GM19099 (cell line): Measurements from ENCODE around the gene IDI1.

Experiments used
- POLR2A ChIP-seq: IDR thresholded peaks from 3 replicates; pipeline ENCODE4 v1.6.1; 2011; ENCODE audit warnings: low read depth; ENCODE audit not compliant: insufficient read length; ENCODE audit errors: extremely low read depth

Gene IDI1

DNA sequence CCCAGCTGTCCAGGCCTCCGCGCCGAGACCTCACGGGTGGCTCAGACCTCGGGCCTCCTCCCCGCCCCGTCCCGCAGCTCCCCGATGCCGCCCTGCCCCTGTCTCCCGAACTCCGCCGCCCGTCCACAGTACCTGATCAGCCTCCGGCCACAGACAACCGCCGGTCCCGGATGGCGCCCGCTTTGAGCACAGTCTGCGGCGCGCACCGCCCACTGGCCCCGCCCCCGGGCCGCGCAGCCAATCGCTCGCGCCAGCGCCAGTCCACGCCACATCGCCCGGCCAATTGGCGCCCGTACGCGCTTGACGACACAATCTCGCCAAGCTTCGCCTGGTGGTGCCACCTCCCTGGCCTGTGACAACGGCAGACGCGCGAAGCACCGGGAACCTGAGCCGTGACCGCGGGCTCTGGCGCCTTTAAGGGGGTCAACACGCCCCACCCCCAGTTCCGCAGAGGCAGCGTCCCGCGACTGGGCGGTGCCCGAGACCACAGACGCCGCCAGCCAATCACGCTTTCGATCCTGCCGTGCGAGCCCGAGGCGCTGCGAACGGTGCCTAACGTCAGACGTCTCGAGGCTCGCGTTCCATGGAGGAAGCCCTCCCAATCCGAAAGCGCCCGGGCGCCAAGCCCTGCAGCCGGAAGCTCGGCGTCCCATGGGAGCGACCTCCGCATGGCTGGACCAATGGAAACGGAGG lies at the start of gene IDI1:
Gene IDI1, minus strand, starts transcription at position 388 of the 693 bp plus-strand sequence. Its CDS starts 116 bp downstream, at position 272.
- peak; percentile 99 for TF ChIP-seq POLR2A

- no peak for TF ChIP-seq POLR2A
These were observed 48.5 kb upstream of the IDI1 start for GRCh38 chr10:1097436-1097835.

- no peak for TF ChIP-seq POLR2A
These were observed 47.5 kb upstream of the IDI1 start for GRCh38 chr10:1096287-1096889.

DNA sequence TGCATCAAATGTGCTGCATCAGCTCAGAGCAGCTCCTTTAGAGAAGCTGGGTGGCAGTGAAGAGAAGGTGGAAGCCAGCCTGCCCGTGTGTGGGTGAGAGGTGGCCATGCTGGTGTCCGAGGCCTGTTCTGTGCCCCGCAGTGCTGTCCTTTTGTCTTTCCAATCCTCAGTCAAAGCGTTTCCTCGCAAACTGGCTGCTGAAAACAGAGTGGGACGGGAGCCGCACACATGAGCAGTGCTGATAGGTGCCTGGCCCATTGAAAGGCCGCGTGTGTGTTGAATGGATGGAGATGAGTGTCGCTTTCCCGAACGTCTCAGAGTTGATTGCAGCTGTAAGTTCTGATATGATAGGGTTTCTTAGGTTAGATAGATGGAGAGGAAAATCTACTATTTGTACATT lies 46.6 kb upstream of the IDI1 start:
- TF ChIP-seq POLR2A = no peak

GRCh38 chr10:1094112-1095057 lies 45.5 kb upstream of the IDI1 start:
- no peak for TF ChIP-seq POLR2A

GRCh38 chr10:1093696-1094095 lies 44.8 kb upstream of the IDI1 start:
- no peak for TF ChIP-seq POLR2A

DNA sequence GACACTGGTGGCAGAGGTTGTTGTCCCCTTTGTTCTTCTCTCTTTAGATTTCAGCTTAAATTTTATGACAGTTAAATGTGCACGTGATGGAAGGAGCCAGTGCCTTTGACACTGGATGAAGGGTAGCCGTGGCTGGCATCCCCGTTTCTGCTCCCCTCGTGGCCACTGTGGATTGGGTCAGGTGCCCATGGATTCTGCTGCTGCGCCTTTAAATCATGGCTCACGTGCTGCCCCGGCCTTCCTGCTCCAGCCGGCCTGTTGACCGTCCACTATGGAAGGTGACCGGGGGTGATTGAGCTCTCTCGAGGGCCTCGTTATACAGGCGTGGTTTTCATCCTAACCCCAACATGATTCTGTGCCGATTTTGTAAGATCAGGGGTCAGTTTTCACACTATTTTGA lies 41.8 kb upstream of the IDI1 start:
- no peak for TF ChIP-seq POLR2A

DNA sequence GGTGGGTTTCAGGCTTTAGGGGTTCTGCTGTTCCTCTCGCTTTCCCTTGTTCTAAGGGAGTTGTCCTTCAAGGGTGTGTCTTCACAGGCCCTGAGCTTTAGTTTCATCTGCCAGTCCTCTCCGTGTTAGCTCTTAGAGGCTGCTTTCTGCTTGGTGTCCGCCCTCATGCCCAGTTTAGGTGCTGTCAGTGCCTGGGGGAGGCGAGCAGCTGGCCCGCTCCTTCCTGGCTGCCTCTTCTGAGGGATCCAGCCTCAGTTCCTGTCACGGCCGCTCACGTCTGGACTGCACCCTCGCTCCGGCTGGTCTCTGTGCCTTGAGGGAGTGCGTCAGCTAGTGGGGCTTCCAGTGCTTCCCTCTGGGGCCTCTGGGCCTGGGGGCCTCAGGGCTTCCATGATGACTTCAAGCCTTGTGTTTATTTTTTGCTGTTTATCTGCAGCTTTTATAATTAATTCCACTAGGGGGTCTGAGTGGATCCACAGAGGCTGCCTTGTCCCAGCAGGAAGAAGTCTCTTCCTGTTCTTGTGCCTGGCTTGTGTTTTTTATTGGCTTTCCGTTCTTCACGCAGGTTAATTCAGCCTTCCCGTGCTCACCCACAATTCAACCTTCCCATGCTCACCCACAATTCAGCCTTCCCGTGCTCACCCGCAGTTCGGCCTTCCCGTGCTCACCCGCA lies 40.2 kb upstream of the IDI1 start:
- no peak for TF ChIP-seq POLR2A

DNA sequence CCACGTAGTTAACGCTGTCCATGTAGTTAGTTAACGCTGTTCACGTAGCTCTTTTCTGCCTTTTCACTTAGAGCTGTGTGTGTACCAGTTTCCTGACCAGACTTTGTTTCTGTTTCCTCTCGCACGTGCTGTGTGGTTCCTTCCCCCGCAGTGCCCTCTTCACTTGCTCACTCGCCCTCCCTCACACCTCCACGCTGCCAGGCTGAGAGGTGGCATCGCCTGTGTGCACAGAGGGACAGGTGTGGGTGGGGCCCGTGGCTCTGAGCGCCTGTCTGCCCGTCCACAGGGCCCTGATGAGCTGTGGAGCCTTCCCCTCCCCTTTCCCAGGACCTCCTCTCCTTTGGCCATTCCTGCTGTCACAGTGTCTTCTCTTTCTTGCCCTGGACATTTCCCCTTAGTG lies 37.9 kb upstream of the IDI1 start:
- TF ChIP-seq POLR2A = no peak

DNA sequence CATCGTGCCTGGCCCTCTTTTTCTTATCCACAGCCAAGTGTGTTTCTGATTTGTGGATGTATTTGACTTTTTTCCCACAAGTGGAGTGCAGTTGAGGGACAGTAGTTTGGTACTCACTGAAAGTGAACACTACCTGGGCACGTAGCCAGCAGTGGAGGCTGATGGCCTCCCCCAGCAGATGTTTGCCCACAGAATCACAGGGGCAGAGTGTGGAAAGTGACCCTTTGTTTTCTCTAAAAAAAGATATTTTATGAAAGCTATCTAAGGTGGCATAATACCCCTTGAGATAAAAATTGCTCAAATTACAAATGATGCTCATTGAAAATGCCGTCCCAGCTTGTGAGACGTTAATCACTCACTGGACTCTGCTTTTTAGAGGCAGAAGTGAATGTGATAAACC lies 36.3 kb upstream of the IDI1 start:
- no peak for TF ChIP-seq POLR2A

- no peak for TF ChIP-seq POLR2A
These were observed 35.4 kb upstream of the IDI1 start for GRCh38 chr10:1084011-1084950.

GRCh38 chr10:1083581-1083980 lies 34.7 kb upstream of the IDI1 start:
- TF ChIP-seq POLR2A = no peak

DNA sequence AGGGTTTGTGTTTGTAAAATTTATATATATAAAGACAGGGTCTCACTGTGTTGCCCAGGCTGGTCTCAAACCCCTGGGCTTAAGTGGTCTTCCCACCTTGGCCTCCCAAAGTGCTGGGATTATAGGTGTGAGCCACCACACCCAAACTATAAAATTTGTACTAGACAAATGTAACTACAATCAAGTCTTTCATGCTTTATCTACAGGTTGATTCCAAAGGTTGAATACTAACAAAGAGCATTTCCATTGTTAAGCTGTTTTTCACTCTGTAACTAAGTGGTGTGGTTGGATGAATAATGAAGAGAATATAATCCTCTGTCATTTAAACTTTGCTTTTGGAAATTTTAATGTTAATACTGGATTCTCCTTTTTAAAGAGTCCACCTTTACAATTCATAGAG lies 29.7 kb upstream of the IDI1 start:
- no peak for TF ChIP-seq POLR2A

- no peak for TF ChIP-seq POLR2A
These were observed 25.9 kb upstream of the IDI1 start for GRCh38 chr10:1074748-1075308.
